Measurements from ENCODE around the gene EIF4E3.

Gene EIF4E3

GRCh38 chr3:71694358-71694999 lies 30.7 kb downstream of the EIF4E3 start:
- DNase-seq (ENCODE audit: low read depth) = peak; percentile 81

GRCh38 chr3:71693641-71694040 lies 31.6 kb downstream of the EIF4E3 start:
- DNase-seq (ENCODE audit: low read depth) = no peak
- no peak overlapping the region for H3K4me3 ChIP-seq (ENCODE audit: low read depth, low read length)

More at GRCh38 chr3:71694358-71694999, 30.7 kb downstream of the EIF4E3 start:
- H3K4me3 ChIP-seq (ENCODE audit: low read depth, low read length) = no peak overlapping the region

GRCh38 chr3:71692139-71692538 lies 33.1 kb downstream of the EIF4E3 start:
- no peak for DNase-seq (ENCODE audit: low read depth)
- H3K4me3 ChIP-seq (ENCODE audit: low read depth, low read length) = no peak overlapping the region

- peak; percentile 82 for DNase-seq (ENCODE audit: low read depth)
- no peak overlapping the region for H3K4me3 ChIP-seq (ENCODE audit: low read depth, low read length)
Measured at GRCh38 chr3:71690341-71690841, 34.8 kb downstream of the EIF4E3 start.

GRCh38 chr3:71689291-71689690 lies 35.9 kb downstream of the EIF4E3 start:
- H3K4me3 ChIP-seq (ENCODE audit: low read depth, low read length) = no peak overlapping the region
- DNase-seq (ENCODE audit: low read depth) = no peak

- DNase-seq (ENCODE audit: low read depth) = no peak
- H3K4me3 ChIP-seq (ENCODE audit: low read depth, low read length) = no peak overlapping the region
Measured at GRCh38 chr3:71688121-71688520, 37.1 kb downstream of the EIF4E3 start.

- no peak overlapping the region for H3K4me3 ChIP-seq (ENCODE audit: low read depth, low read length)
- no peak for DNase-seq (ENCODE audit: low read depth)
Measured at GRCh38 chr3:71685686-71686085, 39.5 kb downstream of the EIF4E3 start.

GRCh38 chr3:71684757-71685386 lies 40.3 kb downstream of the EIF4E3 start:
- no peak for DNase-seq (ENCODE audit: low read depth)
- no peak overlapping the region for H3K4me3 ChIP-seq (ENCODE audit: low read depth, low read length)

- DNase-seq (ENCODE audit: low read depth) = no peak
- no peak overlapping the region for H3K4me3 ChIP-seq (ENCODE audit: low read depth, low read length)
Measured at GRCh38 chr3:71684046-71684756, 41.0 kb downstream of the EIF4E3 start.

- DNase-seq (ENCODE audit: low read depth) = peak; percentile 55
- H3K4me3 ChIP-seq (ENCODE audit: low read depth, low read length) = no peak overlapping the region
Measured at GRCh38 chr3:71681224-71681668, 44.0 kb downstream of the EIF4E3 start.

GRCh38 chr3:71680603-71681002 lies 44.6 kb downstream of the EIF4E3 start:
- H3K4me3 ChIP-seq (ENCODE audit: low read depth, low read length) = no peak overlapping the region
- DNase-seq (ENCODE audit: low read depth) = no peak

GRCh38 chr3:71676931-71677330 lies 48.3 kb downstream of the EIF4E3 start:
- no peak for DNase-seq (ENCODE audit: low read depth)
- H3K4me3 ChIP-seq (ENCODE audit: low read depth, low read length) = no peak overlapping the region

GRCh38 chr3:71673486-71673885 lies 51.7 kb downstream of the EIF4E3 start:
- no peak for DNase-seq (ENCODE audit: low read depth)
- H3K4me3 ChIP-seq (ENCODE audit: low read depth, low read length) = no peak overlapping the region

GRCh38 chr3:71672807-71673206 lies 52.4 kb downstream of the EIF4E3 start:
- no peak overlapping the region for H3K4me3 ChIP-seq (ENCODE audit: low read depth, low read length)
- no peak for DNase-seq (ENCODE audit: low read depth)

- H3K4me3 ChIP-seq (ENCODE audit: low read depth, low read length) = no peak overlapping the region
- no peak for DNase-seq (ENCODE audit: low read depth)
Measured at GRCh38 chr3:71672340-71672739, 52.9 kb downstream of the EIF4E3 start.

GRCh38 chr3:71671216-71671845 lies 53.9 kb downstream of the EIF4E3 start:
- DNase-seq (ENCODE audit: low read depth) = no peak
- no peak overlapping the region for H3K4me3 ChIP-seq (ENCODE audit: low read depth, low read length)

- no peak for DNase-seq (ENCODE audit: low read depth)
- no peak overlapping the region for H3K4me3 ChIP-seq (ENCODE audit: low read depth, low read length)
Measured at GRCh38 chr3:71662568-71662967, 62.6 kb downstream of the EIF4E3 start.

- DNase-seq (ENCODE audit: low read depth) = no peak
- no peak overlapping the region for H3K4me3 ChIP-seq (ENCODE audit: low read depth, low read length)
Measured at GRCh38 chr3:71662056-71662455, 63.1 kb downstream of the EIF4E3 start.

- H3K4me3 ChIP-seq (ENCODE audit: low read depth, low read length) = no peak overlapping the region
- peak; percentile 20 for DNase-seq (ENCODE audit: low read depth)
Measured at GRCh38 chr3:71659864-71660591, 65.2 kb downstream of the EIF4E3 start.
